Activated naive CD4-positive, alpha-beta T cell treated with anti-CD3 and anti-CD28 coated beads, Interleukin-2, amount 50 U/mL, for 24 hours (primary cell): ENCODE data around the gene GFI1B.
"Not testable (repeated sequence)": the region's sequence is repeated elsewhere in the genome, so short reads cannot be mapped to it uniquely, and the experiment has no call there.

Experiments
- H3K27ac Mint-ChIP-seq: one replicate; pipeline ENCODE4 v1.8.0; 2021; ENCODE audit warnings: mild to moderate bottlenecking, mixed read lengths
- H3K27me3 Mint-ChIP-seq: one replicate; pipeline ENCODE4 v1.8.0; 2021; ENCODE audit warnings: mixed read lengths
- H3K36me3 Mint-ChIP-seq: one replicate; pipeline ENCODE4 v1.8.0; 2021; ENCODE audit warnings: mixed read lengths
- H3K4me1 Mint-ChIP-seq: one replicate; pipeline ENCODE4 v1.8.0; 2021; ENCODE audit warnings: mixed read lengths
- H3K4me3 Mint-ChIP-seq: one replicate; pipeline ENCODE4 v1.8.0; 2021; ENCODE audit warnings: mild to moderate bottlenecking, mixed read lengths
- H3K9me3 Mint-ChIP-seq: one replicate; pipeline ENCODE4 v1.8.0; 2021; ENCODE audit warnings: mixed read lengths

GFI1B gene

GRCh38 chr9:132949709-132950108 lies 28.8 kb upstream of the GFI1B start:
- Mint-ChIP-seq H3K4me1 (peaks cover 6% of the 10 kb centered on the region), H3K27me3 (no peaks in the 10 kb centered on the region), H3K27ac (no peak overlapping the region), H3K36me3 (no peaks in the 10 kb centered on the region), H3K4me3 (no peak overlapping the region), H3K9me3 (no peaks in the 10 kb centered on the region)

GRCh38 chr9:132955123-132955522 lies 23.4 kb upstream of the GFI1B start:
- no peak overlapping the region for H3K4me3 Mint-ChIP-seq
- peaks cover 5% of the 10 kb centered on the region for H3K36me3 Mint-ChIP-seq
- H3K27me3 Mint-ChIP-seq: peaks cover 4% of the 10 kb centered on the region
- H3K27ac Mint-ChIP-seq: no peak overlapping the region
- H3K9me3 Mint-ChIP-seq: peaks cover 12% of the 10 kb centered on the region
- H3K4me1 Mint-ChIP-seq: no peaks in the 10 kb centered on the region

GRCh38 chr9:132955768-132956167 lies 22.7 kb upstream of the GFI1B start:
- peaks cover 12% of the 10 kb centered on the region for H3K9me3 Mint-ChIP-seq
- H3K4me1 Mint-ChIP-seq: no peaks in the 10 kb centered on the region
- H3K27ac Mint-ChIP-seq: no peak overlapping the region
- H3K36me3 Mint-ChIP-seq: peaks cover 5% of the 10 kb centered on the region
- H3K27me3 Mint-ChIP-seq: peaks cover 4% of the 10 kb centered on the region
- no peak overlapping the region for H3K4me3 Mint-ChIP-seq

- peaks cover 5% of the 10 kb centered on the region for H3K36me3 Mint-ChIP-seq
- H3K4me3 Mint-ChIP-seq: no peak overlapping the region
- H3K9me3 Mint-ChIP-seq: peaks cover 12% of the 10 kb centered on the region
- H3K27ac Mint-ChIP-seq: no peak overlapping the region
- H3K4me1 Mint-ChIP-seq: no peaks in the 10 kb centered on the region
- peaks cover 4% of the 10 kb centered on the region for H3K27me3 Mint-ChIP-seq
Measured at GRCh38 chr9:132957805-132958204, 20.7 kb upstream of the GFI1B start.

GRCh38 chr9:132961002-132961401 lies 17.5 kb upstream of the GFI1B start:
- Mint-ChIP-seq H3K4me1 (no peaks in the 10 kb centered on the region), H3K4me3 (no peak overlapping the region), H3K36me3 (peaks cover 5% of the 10 kb centered on the region), H3K27me3 (peaks cover 4% of the 10 kb centered on the region), H3K27ac (no peak overlapping the region), H3K9me3 (peaks cover 12% of the 10 kb centered on the region)

- no peaks in the 10 kb centered on the region for H3K27me3 Mint-ChIP-seq
- H3K9me3 Mint-ChIP-seq: no peaks in the 10 kb centered on the region
- H3K36me3 Mint-ChIP-seq: no peaks in the 10 kb centered on the region
- no peak overlapping the region for H3K27ac Mint-ChIP-seq
- H3K4me3 Mint-ChIP-seq: no peak overlapping the region
- no peaks in the 10 kb centered on the region for H3K4me1 Mint-ChIP-seq
Measured at GRCh38 chr9:132965478-132965877, 13.0 kb upstream of the GFI1B start.

GRCh38 chr9:132967908-132968307 lies 10.6 kb upstream of the GFI1B start:
- H3K27me3 Mint-ChIP-seq, H3K4me3 Mint-ChIP-seq, H3K9me3 Mint-ChIP-seq, H3K36me3 Mint-ChIP-seq, H3K27ac Mint-ChIP-seq, H3K4me1 Mint-ChIP-seq: not testable (repeated sequence)

GRCh38 chr9:132969783-132970182 lies 8.7 kb upstream of the GFI1B start:
- no peaks in the 10 kb centered on the region for H3K36me3 Mint-ChIP-seq
- H3K27me3 Mint-ChIP-seq: peaks cover 6% of the 10 kb centered on the region
- no peak overlapping the region for H3K27ac Mint-ChIP-seq
- no peaks in the 10 kb centered on the region for H3K9me3 Mint-ChIP-seq
- no peak overlapping the region for H3K4me3 Mint-ChIP-seq
- no peaks in the 10 kb centered on the region for H3K4me1 Mint-ChIP-seq

GRCh38 chr9:132970324-132971062 lies 8.0 kb upstream of the GFI1B start:
- Mint-ChIP-seq H3K27me3 (peaks cover 9% of the 10 kb centered on the region), H3K36me3 (no peaks in the 10 kb centered on the region), H3K27ac (no peak overlapping the region), H3K4me1 (no peaks in the 10 kb centered on the region), H3K4me3 (no peak overlapping the region), H3K9me3 (no peaks in the 10 kb centered on the region)

- Mint-ChIP-seq H3K9me3 (no peaks in the 10 kb centered on the region), H3K36me3 (no peaks in the 10 kb centered on the region), H3K4me1 (peaks cover 6% of the 10 kb centered on the region), H3K4me3 (no peak overlapping the region), H3K27me3 (peaks cover 11% of the 10 kb centered on the region), H3K27ac (no peak overlapping the region)
Measured at GRCh38 chr9:132973166-132973565, 5.3 kb upstream of the GFI1B start.

GRCh38 chr9:132973713-132974112 lies 4.8 kb upstream of the GFI1B start:
- peaks cover 15% of the 10 kb centered on the region for H3K27me3 Mint-ChIP-seq
- no peak overlapping the region for H3K4me3 Mint-ChIP-seq
- H3K36me3 Mint-ChIP-seq: no peaks in the 10 kb centered on the region
- peaks cover 11% of the 10 kb centered on the region for H3K4me1 Mint-ChIP-seq
- H3K9me3 Mint-ChIP-seq: no peaks in the 10 kb centered on the region
- H3K27ac Mint-ChIP-seq: no peak overlapping the region

GRCh38 chr9:132975961-132976360 lies 2.5 kb upstream of the GFI1B start:
- Mint-ChIP-seq H3K9me3 (no peaks in the 10 kb centered on the region), H3K27me3 (peaks cover 26% of the 10 kb centered on the region), H3K27ac (no peak overlapping the region), H3K4me3 (no peak overlapping the region), H3K36me3 (no peaks in the 10 kb centered on the region), H3K4me1 (peaks cover 13% of the 10 kb centered on the region)

GRCh38 chr9:132976571-132976970 lies 1.9 kb upstream of the GFI1B start:
- H3K4me1 Mint-ChIP-seq: peaks cover 13% of the 10 kb centered on the region
- peaks cover 27% of the 10 kb centered on the region for H3K27me3 Mint-ChIP-seq
- no peak overlapping the region for H3K4me3 Mint-ChIP-seq
- H3K36me3 Mint-ChIP-seq: no peaks in the 10 kb centered on the region
- no peaks in the 10 kb centered on the region for H3K9me3 Mint-ChIP-seq
- no peak overlapping the region for H3K27ac Mint-ChIP-seq

- H3K4me1 Mint-ChIP-seq: peaks cover 13% of the 10 kb centered on the region
- no peak overlapping the region for H3K27ac Mint-ChIP-seq
- H3K4me3 Mint-ChIP-seq: no peak overlapping the region
- H3K9me3 Mint-ChIP-seq: no peaks in the 10 kb centered on the region
- peaks cover 29% of the 10 kb centered on the region for H3K27me3 Mint-ChIP-seq
- no peaks in the 10 kb centered on the region for H3K36me3 Mint-ChIP-seq
Measured at GRCh38 chr9:132978112-132978450, 413 bp upstream of the GFI1B start.

GRCh38 chr9:132980157-132980556 lies 1.7 kb downstream of the GFI1B start:
- no peak overlapping the region for H3K27ac Mint-ChIP-seq
- H3K36me3 Mint-ChIP-seq: no peaks in the 10 kb centered on the region
- no peak overlapping the region for H3K4me3 Mint-ChIP-seq

GRCh38 chr9:132982458-132982857 lies 4.0 kb downstream of the GFI1B start:
- Mint-ChIP-seq H3K27ac (no peak overlapping the region), H3K27me3 (peaks cover 26% of the 10 kb centered on the region), H3K4me1 (peaks cover 13% of the 10 kb centered on the region), H3K4me3 (no peak overlapping the region), H3K36me3 (no peaks in the 10 kb centered on the region), H3K9me3 (no peaks in the 10 kb centered on the region)

More at GRCh38 chr9:132980157-132980556, 1.7 kb downstream of the GFI1B start:
- Mint-ChIP-seq H3K27me3 (peaks cover 26% of the 10 kb centered on the region), H3K4me1 (peaks cover 13% of the 10 kb centered on the region), H3K9me3 (no peaks in the 10 kb centered on the region)
